ENCODE measurements around the gene INSIG2. TPM values are rescaled to one million over a fixed set of nuclear protein-coding genes. Genes with fewer than 3 reads are reported as not detected.
A peak's percentile ranks its signal among the peaks of the same experiment; 100 is the strongest.

Gene INSIG2
- total RNA-seq, 2 experiments from 2014 or later = 23.5 to 56.4 TPM

DNA sequence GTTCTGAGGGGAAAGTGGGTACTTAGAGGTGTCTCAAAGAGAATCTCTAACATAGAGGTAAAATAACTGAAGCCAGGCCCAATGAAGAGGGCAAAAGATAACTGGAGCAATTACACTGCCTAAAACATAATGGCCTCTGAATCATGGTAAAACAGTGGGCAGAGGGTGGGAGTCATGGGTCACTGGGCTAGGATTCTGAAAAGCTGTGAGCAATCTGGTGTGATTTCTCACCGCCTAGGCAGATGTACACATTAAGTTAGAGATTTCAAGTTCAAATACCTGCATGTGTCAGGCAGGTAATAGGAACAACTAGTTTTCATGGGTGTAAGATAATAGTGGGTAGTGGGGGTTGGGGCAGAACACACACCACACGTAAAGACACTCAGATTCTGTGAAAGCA, 45.6 kb downstream of the INSIG2 start:
- intact Hi-C loops (cut with DNase I, micrococcal nuclease) = no loop called here
- no peak overlapping the region for H3K27ac Mint-ChIP-seq

DNA sequence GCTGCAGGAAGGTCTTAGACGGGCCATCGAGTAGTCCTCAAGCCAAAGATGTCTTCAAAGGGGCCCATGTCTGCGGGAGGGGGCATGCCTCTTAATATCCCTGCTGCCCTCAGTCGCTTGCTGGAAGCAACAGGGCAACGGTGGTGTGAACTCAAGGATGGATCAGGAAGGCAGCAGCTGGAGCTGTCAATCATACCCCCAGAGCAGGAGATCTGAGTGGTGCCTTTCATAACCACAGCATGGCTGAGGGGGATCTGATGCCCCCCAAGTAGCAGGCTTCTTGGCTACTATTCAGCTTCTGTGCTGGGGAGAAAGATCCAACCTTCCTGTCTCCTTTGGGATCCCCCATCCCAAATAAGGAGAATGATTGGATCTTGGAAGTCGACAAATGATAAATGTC, 46.4 kb downstream of the INSIG2 start:
- POLR2A ChIA-PET = no interaction called here

More for the DNA sequence above, 45.6 kb downstream of the INSIG2 start:
- H3K4me1 Mint-ChIP-seq = peaks cover 12% of the 10 kb centered on the region
- no peak for ATAC-seq
- no peak for DNase-seq
- ChIA-PET POLR2A (no interaction called here), CTCF (no interaction called here)
- peaks cover 4% of the 10 kb centered on the region for H3K27me3 Mint-ChIP-seq
- H3K9me3 Mint-ChIP-seq (ENCODE audit: low read depth) = no peaks in the 10 kb centered on the region
- no peaks in the 10 kb centered on the region for H3K36me3 Mint-ChIP-seq (ENCODE audit: low read depth)
- H3K4me3 Mint-ChIP-seq = no peak overlapping the region

DNA sequence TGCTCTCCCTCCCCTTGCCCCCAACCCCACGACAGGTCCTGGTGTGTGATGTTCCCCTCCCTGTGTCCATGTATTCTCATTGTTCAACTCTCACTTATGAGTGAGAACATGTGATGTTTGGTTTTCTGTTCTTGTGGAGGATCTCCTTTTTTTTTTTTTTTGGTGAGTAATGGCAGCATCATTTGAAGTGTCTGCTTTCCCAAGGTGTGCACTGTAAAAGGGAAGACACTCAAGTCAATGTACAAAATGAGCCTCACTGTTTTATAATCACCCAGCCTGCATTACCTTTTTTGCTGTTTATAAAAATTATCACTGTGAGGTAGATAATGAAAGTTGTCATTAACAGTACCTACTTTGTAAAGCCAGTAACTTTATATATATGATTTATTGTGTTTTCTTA, 56.9 kb downstream of the INSIG2 start:
- ATAC-seq = no peak
- Mint-ChIP-seq H3K9me3 (ENCODE audit: low read depth) (no peaks in the 10 kb centered on the region), H3K27ac (no peak overlapping the region), H3K27me3 (peaks cover 6% of the 10 kb centered on the region), H3K4me3 (no peak overlapping the region), H3K36me3 (ENCODE audit: low read depth) (no peaks in the 10 kb centered on the region), H3K4me1 (peaks cover 6% of the 10 kb centered on the region)
- CTCF ChIA-PET = interaction anchor here (1.4 kb wide), 1 partner anchor 98 kb away, joined by 5 read pairs; no protein-coding TSS in a partner anchor
- POLR2A ChIA-PET = no interaction called here
- intact Hi-C loops (cut with DNase I, micrococcal nuclease) = loop anchor here (5.0 kb wide), 1 partner anchor 113 kb away; no protein-coding TSS in a partner anchor
- no peak for DNase-seq

More for the DNA sequence above, 46.4 kb downstream of the INSIG2 start:
- H3K27ac Mint-ChIP-seq = no peak overlapping the region
- H3K9me3 Mint-ChIP-seq (ENCODE audit: low read depth) = no peaks in the 10 kb centered on the region
- no peak overlapping the region for H3K4me3 Mint-ChIP-seq
- CTCF ChIA-PET = no interaction called here
- peaks cover 2% of the 10 kb centered on the region for H3K27me3 Mint-ChIP-seq
- no peaks in the 10 kb centered on the region for H3K36me3 Mint-ChIP-seq (ENCODE audit: low read depth)
- DNase-seq (no peak), ATAC-seq (no peak)
- peaks cover 12% of the 10 kb centered on the region for H3K4me1 Mint-ChIP-seq
- intact Hi-C loops (cut with DNase I, micrococcal nuclease) = no loop called here

DNA sequence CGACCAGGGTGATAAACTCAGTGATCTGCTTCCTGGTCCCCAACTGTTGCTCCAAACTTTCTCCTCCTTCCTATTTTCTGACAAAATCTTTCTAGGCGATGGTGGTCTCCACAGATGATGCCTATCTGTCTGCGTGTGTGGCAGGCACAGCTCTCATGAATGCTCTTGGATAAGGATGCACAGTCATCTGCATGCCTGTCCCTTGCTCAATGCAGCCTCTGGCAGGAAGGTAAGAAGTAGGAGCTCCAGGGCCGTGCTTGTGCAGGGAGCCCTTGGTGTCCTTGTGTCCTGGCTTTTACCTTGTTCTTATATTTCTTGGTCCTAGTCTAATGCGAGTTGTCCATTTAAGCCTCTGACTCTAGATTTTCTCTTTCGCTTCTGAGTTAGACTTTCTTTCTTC, 57.5 kb downstream of the INSIG2 start:
- no peak overlapping the region for H3K4me3 Mint-ChIP-seq
- no peaks in the 10 kb centered on the region for H3K9me3 Mint-ChIP-seq (ENCODE audit: low read depth)
- H3K27me3 Mint-ChIP-seq = peaks cover 6% of the 10 kb centered on the region
- intact Hi-C loops (cut with DNase I, micrococcal nuclease) = loop anchor here (5.0 kb wide), 1 partner anchor 114 kb away; no protein-coding TSS in a partner anchor
- POLR2A ChIA-PET = no interaction called here
- no peak for ATAC-seq
- no peak for DNase-seq
- H3K27ac Mint-ChIP-seq = no peak overlapping the region
- no peaks in the 10 kb centered on the region for H3K36me3 Mint-ChIP-seq (ENCODE audit: low read depth)
- CTCF ChIA-PET = interaction anchor here (1.4 kb wide), 1 partner anchor 99 kb away, joined by 5 read pairs; no protein-coding TSS in a partner anchor
- peaks cover 6% of the 10 kb centered on the region for H3K4me1 Mint-ChIP-seq

DNA sequence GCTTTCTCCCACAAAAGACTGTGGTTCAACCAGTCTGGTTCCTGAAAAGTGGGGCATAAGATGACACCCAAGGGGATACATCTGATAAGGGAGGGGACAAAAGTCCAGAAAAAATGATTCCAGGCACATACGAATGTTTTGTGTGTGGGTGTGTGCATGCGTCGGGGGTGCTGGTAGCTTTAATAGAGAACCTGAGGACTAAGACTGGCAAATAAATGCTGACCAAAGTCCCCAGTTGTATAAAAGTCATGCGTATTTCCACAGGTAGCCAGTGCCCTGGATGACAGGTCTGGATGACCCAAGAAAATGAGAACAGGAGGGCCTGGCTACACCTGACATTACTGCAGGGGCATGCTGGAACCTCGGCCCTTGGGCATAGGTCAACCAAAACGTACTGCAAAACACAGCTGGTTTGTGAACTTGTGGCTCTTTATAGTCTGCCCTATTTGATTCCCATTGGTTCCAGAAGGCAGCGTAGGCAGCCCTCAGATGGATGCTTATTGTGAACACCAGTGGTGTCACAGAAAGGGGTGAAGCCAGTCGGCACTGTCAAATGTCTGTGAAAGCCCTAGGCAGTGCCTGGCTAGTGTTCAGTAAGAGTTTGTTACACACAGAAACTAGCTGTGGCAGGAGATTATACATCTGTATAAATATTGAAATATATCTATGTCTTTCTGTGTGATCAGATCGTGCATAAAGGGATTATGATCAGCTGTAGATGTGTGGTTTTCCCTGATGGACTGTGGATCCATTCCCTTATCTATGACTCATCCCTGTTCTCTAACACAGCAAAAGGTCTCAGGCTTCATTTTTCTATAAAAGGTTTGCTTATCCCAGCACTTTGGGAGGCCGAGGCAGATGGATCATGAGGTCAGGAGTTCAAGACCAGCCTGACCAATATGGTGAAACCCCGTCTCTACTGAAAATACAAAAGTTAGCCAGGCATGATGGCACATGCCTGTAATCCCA, 58.3 kb downstream of the INSIG2 start:
- Mint-ChIP-seq H3K4me1 (peaks cover 6% of the 10 kb centered on the region), H3K27ac (no peak overlapping the region), H3K9me3 (ENCODE audit: low read depth) (no peaks in the 10 kb centered on the region), H3K4me3 (no peak overlapping the region), H3K27me3 (peaks cover 6% of the 10 kb centered on the region), H3K36me3 (ENCODE audit: low read depth) (no peaks in the 10 kb centered on the region)
- ChIA-PET POLR2A (no interaction called here), CTCF (interaction anchor here (1.1 to 1.4 kb wide), 2 partner anchors 58 to 100 kb away, joined by 4 to 5 read pairs; partner anchors contain the start of gene INSIG2)
- no peak for ATAC-seq
- DNase-seq = no peak
- intact Hi-C loops (cut with DNase I, micrococcal nuclease) = loop anchor here (5.0 kb wide), 1 partner anchor 114 kb away; no protein-coding TSS in a partner anchor

DNA sequence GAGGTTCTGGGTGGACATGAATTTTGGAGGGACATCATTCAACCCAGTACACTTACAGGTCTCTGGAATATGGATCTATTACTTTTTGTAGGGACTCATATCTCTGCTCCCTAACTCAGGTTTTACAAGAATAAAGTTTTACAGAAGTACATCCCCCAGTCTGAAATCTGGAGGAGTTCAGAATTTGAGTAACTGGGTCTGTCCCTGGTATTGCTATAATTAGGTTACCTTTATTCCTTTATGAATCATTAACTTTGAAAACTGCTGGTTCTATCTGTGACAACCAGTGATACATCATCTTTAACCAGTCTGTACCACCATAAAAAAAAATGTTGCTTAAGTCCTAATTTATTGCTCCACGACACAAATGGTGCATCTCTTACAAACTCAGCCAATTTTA, 59.9 kb downstream of the INSIG2 start:
- peaks cover 6% of the 10 kb centered on the region for H3K4me1 Mint-ChIP-seq
- no peak for DNase-seq
- peaks cover 11% of the 10 kb centered on the region for H3K27me3 Mint-ChIP-seq
- POLR2A ChIA-PET = no interaction called here
- ATAC-seq = peak; percentile 94
- H3K4me3 Mint-ChIP-seq = no peak overlapping the region
- intact Hi-C loops (cut with DNase I, micrococcal nuclease) = loop anchor here (2.0 to 5.0 kb wide), 2 partner anchors 59 to 116 kb away; partner anchors contain the start of gene INSIG2 (in 1 of the 2)
- H3K27ac Mint-ChIP-seq = no peak overlapping the region
- H3K36me3 Mint-ChIP-seq (ENCODE audit: low read depth) = no peaks in the 10 kb centered on the region
- no peaks in the 10 kb centered on the region for H3K9me3 Mint-ChIP-seq (ENCODE audit: low read depth)
- CTCF ChIA-PET = interaction anchor here (0.7 to 1.8 kb wide), 3 partner anchors 38 to 102 kb away, joined by 3 to 5 read pairs (median 4); partner anchors contain the start of gene INSIG2

DNA sequence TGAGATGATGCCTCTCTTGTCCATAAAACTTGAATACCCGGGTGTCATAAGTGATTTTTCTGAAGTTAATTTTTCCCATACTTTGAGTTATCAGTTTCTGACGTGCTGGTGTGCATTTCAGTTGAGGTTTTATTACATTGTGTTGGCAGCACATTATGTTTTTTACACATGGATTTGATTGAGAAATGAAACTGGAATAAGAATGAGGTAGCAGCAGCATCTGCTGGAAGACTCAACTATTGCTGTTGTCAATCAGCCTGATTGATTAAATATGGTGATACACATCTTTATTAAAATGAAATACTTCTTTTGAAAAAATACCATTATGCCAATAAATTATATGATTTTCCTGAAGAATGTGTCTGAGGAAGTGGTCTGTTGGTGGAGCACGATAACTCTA, 60.5 kb downstream of the INSIG2 start:
- no peak for ATAC-seq
- Mint-ChIP-seq H3K27ac (no peak overlapping the region), H3K9me3 (ENCODE audit: low read depth) (no peaks in the 10 kb centered on the region), H3K27me3 (peaks cover 11% of the 10 kb centered on the region), H3K36me3 (ENCODE audit: low read depth) (no peaks in the 10 kb centered on the region), H3K4me3 (no peak overlapping the region), H3K4me1 (peaks cover 6% of the 10 kb centered on the region)
- POLR2A ChIA-PET = no interaction called here
- CTCF ChIA-PET = interaction anchor here (0.7 to 1.8 kb wide), 2 partner anchors 37 to 102 kb away, joined by 3 to 5 read pairs; no protein-coding TSS in a partner anchor
- DNase-seq = no peak
- intact Hi-C loops (cut with DNase I, micrococcal nuclease) = loop anchor here (1.0 to 5.0 kb wide), 3 partner anchors 60 to 117 kb away; partner anchors contain the start of gene INSIG2 (in 1 of the 2)

DNA sequence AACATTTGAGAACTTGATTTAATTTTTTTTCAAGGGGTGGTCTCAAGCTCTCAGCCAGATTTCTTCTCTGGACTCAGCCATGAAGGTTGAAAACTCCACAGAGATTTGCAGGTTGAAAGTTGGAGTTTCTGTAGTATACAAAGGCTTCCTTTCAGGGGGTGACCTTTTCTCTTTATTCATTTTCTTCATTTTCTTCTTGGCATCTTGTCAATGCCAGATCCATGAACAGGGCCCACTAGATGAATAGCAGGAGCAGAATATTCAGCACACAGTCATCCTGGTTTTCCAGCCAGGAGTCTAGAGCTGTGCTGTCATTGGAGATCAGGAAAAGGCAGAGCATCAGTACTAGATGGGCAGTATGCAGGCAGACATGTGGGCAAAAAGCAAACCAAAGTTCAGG, 62.0 kb downstream of the INSIG2 start:
- ChIA-PET CTCF (interaction anchor here (1.2 to 1.6 kb wide), 2 partner anchors 26 to 118 kb away, joined by 3 to 4 read pairs; no protein-coding TSS in a partner anchor), POLR2A (no interaction called here)
- Mint-ChIP-seq H3K9me3 (ENCODE audit: low read depth) (no peaks in the 10 kb centered on the region), H3K27ac (no peak overlapping the region), H3K4me3 (no peak overlapping the region), H3K4me1 (peaks cover 6% of the 10 kb centered on the region), H3K27me3 (peaks cover 17% of the 10 kb centered on the region), H3K36me3 (ENCODE audit: low read depth) (no peaks in the 10 kb centered on the region)
- intact Hi-C loops (cut with DNase I, micrococcal nuclease) = no loop called here
- ATAC-seq (no peak), DNase-seq (no peak)

DNA sequence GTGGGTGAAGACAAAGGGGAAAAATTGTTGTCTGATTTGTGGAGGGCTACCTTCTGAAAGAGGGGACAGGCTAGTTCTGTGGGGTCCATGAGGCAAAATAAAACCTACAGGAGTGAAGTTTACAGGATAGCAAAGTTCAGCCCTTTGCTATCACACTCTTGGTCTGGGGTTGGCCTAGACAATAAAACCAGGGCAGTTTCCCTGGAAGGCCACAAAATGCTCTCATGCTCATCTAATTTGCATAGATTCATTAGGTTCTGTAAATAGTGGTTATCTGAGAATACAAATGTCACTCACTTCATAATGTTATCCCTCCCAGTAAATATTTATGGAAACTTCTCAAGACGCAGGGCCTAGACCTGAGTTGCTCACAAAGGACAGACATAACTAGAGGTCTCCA, 63.6 kb downstream of the INSIG2 start:
- CTCF ChIA-PET = interaction anchor here (0.7 to 1.6 kb wide), 2 partner anchors 119 to 149 kb away, joined by 3 read pairs; no protein-coding TSS in a partner anchor
- DNase-seq (no peak), ATAC-seq (no peak)
- peaks cover 5% of the 10 kb centered on the region for H3K9me3 Mint-ChIP-seq (ENCODE audit: low read depth)
- peaks cover 16% of the 10 kb centered on the region for H3K27me3 Mint-ChIP-seq
- H3K4me3 Mint-ChIP-seq = no peak overlapping the region
- no peak overlapping the region for H3K27ac Mint-ChIP-seq
- no peaks in the 10 kb centered on the region for H3K36me3 Mint-ChIP-seq (ENCODE audit: low read depth)
- POLR2A ChIA-PET = no interaction called here
- intact Hi-C loops (cut with DNase I, micrococcal nuclease) = no loop called here
- H3K4me1 Mint-ChIP-seq = peaks cover 6% of the 10 kb centered on the region

DNA sequence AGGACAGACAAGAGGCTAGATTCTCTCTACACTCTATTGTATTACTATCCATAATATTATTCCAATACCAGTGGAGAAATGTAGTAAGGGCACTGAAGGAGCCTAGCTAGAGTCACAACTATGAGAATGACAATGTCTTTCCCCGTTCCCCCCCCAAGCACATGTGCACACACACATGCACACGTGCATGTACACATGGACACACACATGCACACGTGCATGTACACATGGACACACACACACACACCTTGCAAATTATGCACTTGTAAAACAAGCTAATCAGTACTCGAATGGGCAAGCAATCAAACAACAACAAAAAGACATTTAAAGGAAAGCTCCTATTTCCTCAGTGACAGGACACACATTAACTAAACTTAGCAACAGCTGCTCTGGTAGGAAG, 65.2 kb downstream of the INSIG2 start:
- H3K36me3 Mint-ChIP-seq (ENCODE audit: low read depth) = no peaks in the 10 kb centered on the region
- CTCF ChIA-PET = interaction anchor here (1.1 to 2.0 kb wide), 2 partner anchors 13 to 107 kb away, joined by 3 to 6 read pairs; no protein-coding TSS in a partner anchor
- H3K27me3 Mint-ChIP-seq = peaks cover 18% of the 10 kb centered on the region

DNA sequence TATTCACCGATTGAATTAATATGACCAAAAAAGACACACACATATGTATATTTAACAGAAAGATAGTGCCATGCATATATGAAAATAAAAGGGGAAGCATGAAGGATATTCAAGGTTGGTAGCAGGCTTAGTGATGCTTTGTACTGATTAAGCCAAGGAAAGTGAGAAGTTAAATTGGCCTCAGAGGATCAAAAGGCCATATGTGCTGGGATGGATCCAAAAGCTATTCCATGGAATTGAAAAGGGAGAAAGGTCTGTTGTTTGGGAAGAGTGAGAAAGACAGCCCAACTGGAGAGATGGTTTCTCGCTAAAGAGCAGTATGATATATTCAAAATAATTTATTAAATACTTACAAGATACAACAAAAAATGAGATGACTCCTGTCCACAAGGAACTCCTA, 65.9 kb downstream of the INSIG2 start:
- no peaks in the 10 kb centered on the region for H3K36me3 Mint-ChIP-seq (ENCODE audit: low read depth)
- ChIA-PET CTCF (interaction anchor here (0.6 to 2.0 kb wide), 4 partner anchors 13 to 1390 kb away, joined by 3 to 6 read pairs (median 3); partner anchors contain the start of gene CFAP221), POLR2A (no interaction called here)
- peaks cover 7% of the 10 kb centered on the region for H3K9me3 Mint-ChIP-seq (ENCODE audit: low read depth)
- no peak overlapping the region for H3K27ac Mint-ChIP-seq
- H3K4me1 Mint-ChIP-seq = no peaks in the 10 kb centered on the region
- H3K4me3 Mint-ChIP-seq = no peak overlapping the region
- ATAC-seq (no peak), DNase-seq (no peak)
- H3K27me3 Mint-ChIP-seq = peaks cover 17% of the 10 kb centered on the region
- intact Hi-C loops (cut with DNase I, micrococcal nuclease) = no loop called here

More for the DNA sequence above, 65.2 kb downstream of the INSIG2 start:
- Mint-ChIP-seq H3K4me3 (no peak overlapping the region), H3K9me3 (ENCODE audit: low read depth) (peaks cover 7% of the 10 kb centered on the region), H3K27ac (no peak overlapping the region), H3K4me1 (peaks cover 3% of the 10 kb centered on the region)
- DNase-seq (no peak), ATAC-seq (no peak)
- POLR2A ChIA-PET = interaction anchor here (0.6 kb wide), 1 partner anchor 32 kb away, joined by 3 read pairs; no protein-coding TSS in a partner anchor
- intact Hi-C loops (cut with DNase I, micrococcal nuclease) = no loop called here

All from activated CD4-positive, alpha-beta T cell treated with anti-CD3 and anti-CD28 coated beads for 36 hours (primary cell).